ENCODE results near the gene PGBD1.

GRCh38 chr6:28315628-28316027 is 34.3 kb downstream of the PGBD1 start:
- TF ChIP-seq POLR2AphosphoS5 (IDR thresholded peaks at IDR 0.05; ENCODE audit: low read depth, low read length) (no peak), DPF2 (CRISPR knock-in tag; IDR thresholded peaks at IDR 0.05; ENCODE audit: borderline replicate concordance, low read depth) (no peak), KAT8 (CRISPR knock-in tag; IDR thresholded peaks at IDR 0.05) (no peak), EP300 (IDR thresholded peaks at IDR 0.05; ENCODE audit: low read depth in 2 of 2, low read length in 2 of 2) (no peak), EP300 (CRISPR knock-in tag; IDR thresholded peaks at IDR 0.05; ENCODE audit: borderline replicate concordance) (no peak), REST (IDR thresholded peaks at IDR 0.05; ENCODE audit: borderline replicate concordance in 1 of 2, low read depth in 1 of 2, low read length in 2 of 2) (no peak), SP2 (CRISPR knock-in tag; IDR thresholded peaks at IDR 0.05) (no peak), HDAC6 (IDR thresholded peaks at IDR 0.05; ENCODE audit: low read depth, low read length) (no peak), TAF1 (CRISPR knock-in tag; IDR thresholded peaks at IDR 0.05) (no peak), MXD4 (CRISPR knock-in tag; IDR thresholded peaks at IDR 0.05) (no peak), NFRKB (IDR thresholded peaks at IDR 0.05) (no peak)

All from HepG2 (cell line).